ENCODE results near the gene MPL.

MPL gene

DNA sequence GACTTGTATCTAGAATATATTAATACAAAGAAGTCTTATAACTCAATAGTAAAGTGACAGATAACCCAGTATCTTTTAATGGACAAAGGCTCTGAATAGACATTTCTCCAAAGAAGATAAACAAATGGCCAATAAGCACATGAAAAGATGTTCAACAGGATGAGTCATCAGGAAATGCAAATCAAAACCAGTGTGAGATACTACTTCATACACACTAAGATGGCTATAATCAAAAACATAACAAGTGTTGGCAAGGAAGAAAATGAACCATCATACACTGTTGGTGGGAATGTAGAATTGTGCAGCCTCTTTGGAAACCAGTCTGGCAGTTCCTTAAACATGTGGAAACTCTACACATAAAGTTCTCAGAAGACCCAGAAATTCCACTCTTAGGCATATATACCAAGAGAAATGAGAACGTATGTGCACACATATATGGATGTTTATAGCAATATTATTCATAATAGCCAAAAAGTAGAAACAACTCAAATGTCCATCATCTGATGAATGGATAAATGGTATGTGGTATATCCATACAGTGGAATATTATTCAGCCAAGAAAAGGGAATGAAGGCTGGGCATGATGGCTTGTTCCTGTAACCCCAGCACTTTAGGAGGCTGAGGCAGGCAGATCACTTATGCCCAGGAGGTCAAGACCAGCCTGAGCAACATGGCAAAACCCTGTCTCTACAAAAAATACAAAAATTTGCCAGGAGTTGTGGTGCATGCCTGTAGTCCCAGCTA is 9.9 kb upstream of the MPL start:
- DNase-seq = no peak

DNA sequence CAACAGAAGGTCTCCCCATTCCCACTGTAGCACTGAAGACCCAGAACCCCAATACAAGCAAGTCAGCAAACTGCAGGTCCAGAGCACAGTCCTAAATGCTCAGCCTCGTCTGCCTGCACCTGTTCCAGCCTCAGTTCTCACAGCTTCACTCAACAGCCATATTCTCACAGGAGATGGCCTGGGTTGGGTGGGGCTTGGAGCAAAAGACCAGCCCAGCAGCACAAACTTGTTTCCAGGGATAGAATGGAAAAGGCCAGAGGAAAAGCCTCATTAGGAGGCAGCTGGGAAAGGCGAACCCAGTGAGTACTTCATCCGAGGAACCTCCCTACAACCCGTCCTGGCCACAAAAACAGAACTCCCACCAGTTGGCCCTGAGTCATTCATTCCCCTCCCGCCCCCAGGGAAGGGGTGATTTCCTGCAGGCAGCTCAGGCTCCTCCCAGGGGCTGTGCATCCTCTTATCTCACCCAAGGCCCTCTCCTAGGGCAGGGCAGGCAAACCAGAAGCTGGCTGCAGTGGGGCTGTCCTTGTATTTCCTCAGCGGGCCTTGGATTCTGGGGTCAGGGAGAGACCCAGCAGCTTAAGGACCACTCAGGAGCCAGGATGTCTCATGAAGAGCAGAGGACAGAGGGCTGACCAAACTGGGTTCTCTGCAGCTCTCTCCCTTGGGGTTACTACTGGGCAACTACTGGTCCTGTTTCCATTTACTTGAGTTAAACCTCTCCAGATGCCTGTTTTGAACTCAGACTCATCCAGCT is 7.4 kb upstream of the MPL start:
- DNase-seq = no peak

DNA sequence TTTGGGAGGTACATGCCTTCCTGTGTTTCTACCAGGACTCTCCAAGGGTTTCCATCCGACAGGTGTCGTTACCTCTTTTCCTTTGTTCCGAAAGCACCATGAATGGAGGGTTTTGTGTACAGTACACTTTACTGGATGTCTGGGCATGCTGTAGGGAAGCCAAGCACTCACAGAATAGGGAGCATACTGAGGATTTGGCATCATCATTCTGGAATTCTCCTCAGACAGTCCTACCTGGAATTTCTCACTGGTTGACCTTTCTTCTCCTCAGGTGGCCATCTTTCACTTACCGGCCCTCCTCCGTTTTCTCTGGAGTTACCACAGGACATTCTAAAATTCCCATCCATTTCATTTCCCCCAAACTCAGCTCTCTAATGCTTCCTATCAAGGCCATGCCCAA is 5.9 kb upstream of the MPL start:
- DNase-seq = no peak

DNA sequence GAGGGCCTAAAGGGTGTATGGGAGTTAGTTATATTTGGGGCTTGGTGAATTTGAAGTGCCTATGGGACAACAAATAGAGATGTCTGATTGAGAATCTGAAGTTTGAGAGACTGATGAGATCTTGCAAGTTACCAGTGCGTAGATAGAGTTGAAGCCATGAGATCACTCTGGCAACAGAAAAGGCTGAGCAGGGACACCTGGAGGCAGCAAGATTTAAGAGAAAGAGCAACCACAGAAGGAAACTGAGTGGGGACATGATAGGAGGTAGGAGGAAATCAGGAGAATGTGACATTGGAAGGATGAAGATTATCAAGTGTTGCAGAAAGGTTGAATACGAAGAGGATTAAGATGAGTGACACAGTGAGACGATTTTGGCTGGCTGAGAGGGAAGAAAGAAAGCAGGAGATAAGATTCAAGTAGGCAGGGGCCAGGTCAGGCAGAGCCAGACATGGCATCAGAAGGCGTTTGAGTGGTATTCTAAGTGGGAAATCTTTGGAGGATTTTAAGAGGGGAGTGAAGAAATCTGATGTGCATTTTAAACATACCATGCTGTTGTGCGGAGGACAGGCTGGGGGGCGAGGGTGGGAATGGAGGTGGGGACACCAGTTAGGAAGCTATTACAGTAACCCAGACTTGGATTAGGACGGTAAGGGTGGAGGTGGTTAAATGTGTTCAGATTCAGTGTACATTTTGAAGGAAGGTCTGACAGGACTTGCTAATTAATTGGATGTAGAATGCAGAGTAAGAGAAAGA is 3.0 kb upstream of the MPL start:
- DNase-seq = no peak

DNA sequence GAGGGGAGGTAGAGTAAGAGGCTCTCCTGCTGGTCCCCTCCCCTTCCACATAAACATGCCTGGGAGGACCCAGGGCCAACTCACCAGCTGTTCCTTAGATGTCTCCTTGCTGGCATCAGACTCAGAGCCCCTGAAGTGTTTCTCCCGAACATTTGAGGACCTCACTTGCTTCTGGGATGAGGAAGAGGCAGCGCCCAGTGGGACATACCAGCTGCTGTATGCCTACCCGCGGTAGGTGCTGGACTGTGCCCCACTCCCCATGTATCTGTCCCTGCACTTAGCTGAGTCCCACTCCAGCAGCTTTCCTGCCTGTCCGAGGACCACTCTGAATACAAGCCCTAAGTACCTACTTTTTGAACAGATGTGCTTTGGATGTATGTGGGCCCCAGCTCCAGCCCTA is 383 bp downstream of the MPL start:
- no peak for DNase-seq

DNA sequence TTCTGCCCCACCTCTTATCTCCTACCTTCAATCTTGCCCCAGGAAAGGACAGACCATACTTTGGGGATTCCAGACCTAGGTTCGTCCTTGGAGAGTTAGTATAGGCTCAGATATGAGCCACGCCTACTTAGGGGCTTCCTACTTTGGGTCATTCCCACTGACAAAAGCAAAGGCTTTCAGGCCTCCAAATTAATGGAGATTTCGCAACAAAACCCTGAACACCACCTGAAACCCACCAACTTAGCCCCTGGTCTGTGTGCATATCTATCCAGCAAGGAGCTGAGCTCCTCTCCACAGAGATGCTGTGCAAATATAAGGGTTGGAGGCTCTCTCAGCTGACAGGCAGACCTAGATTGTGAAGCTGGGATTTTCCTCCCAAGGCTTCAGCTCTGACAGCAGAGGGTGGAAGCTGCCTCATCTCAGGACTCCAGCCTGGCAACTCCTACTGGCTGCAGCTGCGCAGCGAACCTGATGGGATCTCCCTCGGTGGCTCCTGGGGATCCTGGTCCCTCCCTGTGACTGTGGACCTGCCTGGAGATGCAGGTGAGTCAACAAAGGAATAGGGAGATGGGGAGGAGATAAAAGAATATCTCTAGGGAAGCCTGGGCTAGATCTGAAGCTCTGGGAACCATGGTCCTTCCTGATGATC is 2.1 kb downstream of the MPL start:
- no peak for DNase-seq

DNA sequence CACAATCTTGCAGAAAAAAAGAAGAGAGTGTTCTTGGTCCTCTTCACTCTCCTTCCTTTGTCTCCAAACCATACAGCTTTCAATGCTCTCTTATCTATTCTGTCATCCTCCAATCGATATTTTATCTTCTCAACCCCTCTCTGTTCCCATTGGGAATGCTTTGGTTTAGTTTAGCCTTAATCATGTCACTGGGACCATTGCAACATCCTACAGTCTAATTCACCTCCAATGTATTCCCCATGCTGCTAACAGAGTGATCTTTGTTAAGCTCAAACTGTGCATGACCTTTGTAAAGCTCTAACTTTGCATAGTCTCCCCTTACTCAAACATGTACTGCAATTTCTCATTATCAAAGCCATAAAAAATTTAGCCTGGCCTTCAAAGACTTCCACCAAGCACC is 2.9 kb downstream of the MPL start:
- DNase-seq = no peak

DNA sequence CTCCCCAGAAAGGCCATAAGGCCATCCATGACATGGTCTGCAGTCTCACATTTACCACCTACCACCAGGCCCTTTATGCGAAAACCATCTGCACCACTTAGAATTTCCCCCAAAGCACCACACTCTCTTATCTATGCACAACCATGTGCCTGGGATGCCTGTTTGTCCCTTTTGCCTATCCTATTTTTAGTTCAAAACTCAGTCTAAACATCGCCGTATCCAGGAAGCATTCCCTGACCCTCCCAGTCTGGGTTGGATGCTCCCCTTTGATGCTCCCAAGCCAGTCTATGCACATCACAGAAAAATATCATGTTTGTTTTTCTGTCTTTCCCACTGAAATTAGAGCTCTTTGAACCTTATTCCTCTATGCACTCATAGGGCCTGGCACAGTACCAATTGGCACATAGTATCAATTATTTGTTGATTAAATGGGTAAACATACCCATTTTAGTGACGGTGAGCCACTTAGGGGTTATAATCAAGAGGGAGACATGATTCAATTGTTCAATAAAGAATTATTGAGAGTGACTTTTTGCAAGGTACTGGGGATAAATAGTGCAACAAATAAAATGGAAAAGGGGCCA is 6.7 kb downstream of the MPL start:
- DNase-seq = no peak

DNA sequence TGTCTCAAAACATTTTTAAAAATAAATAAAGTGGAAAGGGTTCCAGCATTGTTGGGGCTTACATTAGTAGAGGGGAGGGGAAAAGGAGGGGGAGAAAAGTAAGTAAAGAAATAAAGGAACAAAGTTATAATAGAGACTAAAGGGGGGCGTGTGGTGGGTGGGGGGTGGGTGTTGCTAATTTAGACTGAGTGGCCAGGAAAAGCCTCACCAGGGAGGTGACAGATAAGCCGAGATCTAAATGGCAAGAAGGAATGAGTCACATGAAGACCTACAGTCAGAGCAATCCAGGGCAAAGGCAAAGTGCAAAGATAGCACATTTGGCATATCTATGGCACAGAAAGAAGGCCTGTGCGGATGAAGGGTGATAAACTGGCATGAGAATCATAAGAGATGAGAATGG is 7.5 kb downstream of the MPL start:
- DNase-seq = no peak

DNA sequence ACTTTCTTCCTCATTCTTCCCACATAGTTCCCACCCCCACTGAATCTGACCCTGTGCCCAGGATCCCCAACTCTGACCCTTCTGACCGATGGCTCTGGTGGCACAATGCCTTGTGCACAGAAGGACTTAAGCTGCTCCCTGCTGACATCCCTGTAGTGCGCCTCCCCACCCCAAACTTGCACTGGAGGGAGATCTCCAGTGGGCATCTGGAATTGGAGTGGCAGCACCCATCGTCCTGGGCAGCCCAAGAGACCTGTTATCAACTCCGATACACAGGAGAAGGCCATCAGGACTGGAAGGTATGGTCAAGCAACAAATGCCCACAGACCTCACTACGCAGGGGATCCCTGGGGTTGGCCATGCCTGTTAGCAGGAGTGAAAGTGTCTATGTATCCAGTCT is 9.0 kb downstream of the MPL start:
- no peak for DNase-seq

DNA sequence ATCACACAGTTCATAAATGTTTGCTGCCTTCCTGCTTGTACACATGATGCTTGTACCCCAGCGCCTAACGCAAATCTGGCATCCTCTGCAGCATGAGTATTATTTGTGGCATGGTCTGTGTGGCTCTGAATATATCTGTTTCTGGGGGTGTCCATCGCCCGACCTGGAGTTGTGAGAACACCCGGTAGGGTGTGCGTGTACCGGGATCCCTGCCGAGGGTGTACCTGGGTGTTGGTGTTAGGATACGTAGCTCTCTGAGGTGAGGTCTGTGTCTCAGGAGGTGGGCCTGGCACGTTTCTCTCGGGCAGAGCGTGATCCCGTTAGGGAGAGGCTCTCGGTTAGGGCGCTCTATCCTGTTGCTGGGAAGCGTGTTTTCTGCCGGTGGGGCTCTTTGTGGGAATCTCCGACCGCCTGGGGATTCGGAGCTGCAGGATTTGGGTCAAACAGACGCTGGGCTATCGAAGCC is 10.8 kb downstream of the MPL start:
- no peak for DNase-seq

DNA sequence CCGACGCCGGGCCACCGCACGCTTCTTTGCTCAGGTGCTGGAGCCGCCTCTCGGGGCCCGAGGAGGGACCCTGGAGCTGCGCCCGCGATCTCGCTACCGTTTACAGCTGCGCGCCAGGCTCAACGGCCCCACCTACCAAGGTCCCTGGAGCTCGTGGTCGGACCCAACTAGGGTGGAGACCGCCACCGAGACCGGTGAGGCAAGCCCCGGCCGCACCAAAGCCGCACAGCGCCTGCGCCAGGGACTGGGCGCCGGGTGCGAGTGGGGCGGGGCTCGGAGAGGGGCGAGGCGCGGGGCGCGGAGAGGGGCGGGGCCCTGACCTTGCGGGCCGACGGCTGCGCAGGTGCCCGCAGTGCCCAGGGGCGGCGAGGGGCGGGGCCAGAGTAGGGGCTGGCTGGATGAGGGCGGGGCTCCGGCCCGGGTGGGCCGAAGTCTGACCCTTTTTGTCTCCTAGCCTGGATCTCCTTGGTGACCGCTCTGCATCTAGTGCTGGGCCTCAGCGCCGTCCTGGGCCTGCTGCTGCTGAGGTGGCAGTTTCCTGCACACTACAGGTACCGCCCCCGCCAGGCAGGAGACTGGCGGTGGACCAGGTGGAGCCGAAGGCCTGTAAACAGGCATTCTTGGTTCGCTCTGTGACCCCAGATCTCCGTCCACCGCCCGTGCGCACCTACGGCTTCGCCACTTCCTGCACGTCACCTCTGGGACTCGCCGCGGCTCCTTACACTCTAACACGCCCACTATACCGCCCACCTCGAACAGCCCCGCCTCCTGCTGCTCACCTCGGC is 11.4 kb downstream of the MPL start:
- no peak for DNase-seq

DNA sequence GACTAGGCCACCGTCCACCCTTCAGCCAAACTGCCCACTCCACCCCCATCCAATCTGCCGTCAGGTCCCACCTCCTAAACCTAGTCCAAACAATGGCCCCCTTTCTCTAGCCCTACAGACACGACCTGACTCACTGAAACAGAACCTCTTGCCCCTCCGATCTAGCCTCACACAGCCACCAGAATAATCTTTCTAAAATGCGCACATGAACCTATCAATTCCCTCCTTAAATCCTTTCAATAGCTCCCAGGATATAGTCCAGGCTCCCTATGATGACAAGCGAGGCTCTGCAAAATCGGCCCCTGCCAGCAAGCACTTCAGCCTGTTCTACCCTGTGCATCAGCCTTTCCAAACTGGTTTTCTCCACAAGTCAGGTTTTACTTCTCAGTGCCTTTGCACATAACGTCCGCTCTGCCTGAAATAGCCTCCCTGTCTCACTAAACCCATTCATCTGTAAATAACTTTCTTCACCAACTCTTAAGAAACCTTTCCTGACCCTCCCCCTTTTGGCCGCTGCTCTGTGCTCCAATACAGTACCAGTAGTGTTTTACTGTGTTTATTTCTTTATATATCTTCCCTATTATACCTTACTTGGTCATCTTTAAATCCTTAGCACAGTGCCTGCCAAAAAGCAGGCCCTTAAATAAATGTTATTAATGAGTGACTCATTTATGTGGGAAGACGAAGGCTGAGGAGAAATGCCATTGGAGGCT is 12.1 kb downstream of the MPL start:
- DNase-seq = no peak

DNA sequence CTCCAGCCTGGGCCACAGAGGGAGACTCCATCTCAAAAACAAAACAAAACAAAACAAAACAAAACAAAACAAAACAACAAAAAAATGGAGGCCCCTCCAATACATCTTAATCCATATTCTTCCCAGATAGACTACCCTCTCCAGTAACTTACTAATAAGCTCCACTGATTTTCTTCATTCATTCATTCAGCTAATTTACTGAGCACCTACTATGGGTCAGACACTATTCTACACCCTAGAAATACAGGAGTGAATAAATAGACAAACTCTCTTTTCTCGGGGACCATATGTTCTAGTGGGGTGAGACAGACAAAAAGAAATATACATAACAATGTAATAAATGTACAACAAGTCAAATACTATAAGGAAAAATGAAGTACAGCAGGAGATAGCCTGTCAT is 13.4 kb downstream of the MPL start:
- no peak for DNase-seq

DNA sequence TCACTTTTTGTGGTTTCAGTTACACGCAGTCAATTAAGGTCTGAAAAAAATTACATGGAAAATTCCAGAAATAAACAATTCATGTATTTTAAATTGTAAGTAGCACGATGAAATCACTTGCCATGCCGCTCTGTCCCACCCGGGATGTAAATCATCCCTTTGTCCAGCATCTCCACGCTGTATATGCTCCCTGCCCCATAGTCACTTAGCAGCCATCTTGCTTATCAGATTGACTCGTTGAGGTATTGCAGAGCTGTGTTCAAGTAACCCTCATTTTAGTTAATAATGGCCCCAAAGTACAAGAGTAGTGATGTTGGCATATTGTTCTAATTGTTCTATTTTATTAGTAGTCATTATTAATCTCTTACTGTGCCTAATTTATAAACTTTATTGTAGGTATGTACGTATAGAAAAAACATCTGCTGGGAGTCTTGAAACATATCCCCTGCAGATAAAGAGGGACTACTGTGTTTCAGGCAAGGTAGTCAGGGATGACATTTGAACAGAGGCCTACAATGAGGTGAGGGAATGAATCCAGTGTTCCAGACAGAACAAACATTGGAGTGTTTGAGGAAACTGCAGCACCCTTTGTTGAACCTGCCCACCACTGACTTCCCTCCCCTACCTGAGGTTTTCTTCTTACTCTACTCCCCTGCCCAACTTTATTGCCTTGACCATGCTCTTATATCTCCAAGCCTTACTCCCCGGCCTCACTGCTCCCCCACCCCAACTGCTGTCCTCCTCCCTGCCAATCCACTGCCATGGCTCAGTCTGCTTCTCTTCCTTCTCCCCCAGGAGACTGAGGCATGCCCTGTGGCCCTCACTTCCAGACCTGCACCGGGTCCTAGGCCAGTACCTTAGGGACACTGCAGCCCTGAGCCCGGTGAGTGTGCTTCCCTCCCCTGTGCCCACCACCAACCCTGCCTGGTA is 14.1 kb downstream of the MPL start:
- DNase-seq = no peak

DNA sequence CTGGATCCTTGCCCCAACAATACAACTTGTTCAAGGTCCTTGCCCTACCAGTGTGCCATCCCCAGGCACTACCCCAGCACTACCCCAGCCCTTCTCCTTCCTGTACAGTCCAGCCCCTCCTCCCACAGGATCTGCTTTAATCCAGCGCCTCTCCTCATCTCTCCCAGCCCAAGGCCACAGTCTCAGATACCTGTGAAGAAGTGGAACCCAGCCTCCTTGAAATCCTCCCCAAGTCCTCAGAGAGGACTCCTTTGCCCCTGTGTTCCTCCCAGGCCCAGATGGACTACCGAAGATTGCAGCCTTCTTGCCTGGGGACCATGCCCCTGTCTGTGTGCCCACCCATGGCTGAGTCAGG is 14.7 kb downstream of the MPL start:
- no peak for DNase-seq

DNA sequence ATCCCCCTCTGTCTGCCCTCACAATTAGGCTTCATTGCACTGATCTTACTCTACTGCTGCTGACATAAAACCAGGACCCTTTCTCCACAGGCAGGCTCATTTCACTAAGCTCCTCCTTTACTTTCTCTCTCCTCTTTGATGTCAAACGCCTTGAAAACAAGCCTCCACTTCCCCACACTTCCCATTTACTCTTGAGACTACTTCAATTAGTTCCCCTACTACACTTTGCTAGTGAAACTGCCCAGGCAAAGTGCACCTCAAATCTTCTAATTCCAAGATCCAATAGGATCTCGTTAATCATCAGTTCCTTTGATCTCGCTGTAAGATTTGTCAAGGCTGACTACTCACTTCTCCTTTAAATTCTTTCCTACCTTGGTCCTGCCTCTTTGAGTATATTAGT is 15.3 kb downstream of the MPL start:
- DNase-seq = no peak

DNA sequence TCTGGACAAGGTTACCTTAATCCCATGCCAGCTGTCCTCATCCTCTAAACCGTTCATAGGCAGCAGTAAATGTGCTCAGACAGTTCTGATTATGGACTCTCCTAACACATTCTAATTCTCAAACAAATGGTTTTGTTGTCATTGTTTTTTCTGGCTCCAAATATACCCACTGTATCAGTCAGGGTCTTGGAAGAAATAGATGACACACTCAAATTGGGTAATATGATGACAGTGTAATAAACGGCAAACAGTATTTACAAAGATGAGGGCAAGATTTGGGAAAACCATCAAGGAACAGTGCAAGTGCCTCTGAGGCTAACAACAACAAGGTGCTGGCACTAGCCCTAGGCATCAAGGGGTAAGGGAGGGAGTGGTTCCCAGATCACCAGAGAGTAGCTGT is 16.9 kb downstream of the MPL start:
- DNase-seq = no peak

DNA sequence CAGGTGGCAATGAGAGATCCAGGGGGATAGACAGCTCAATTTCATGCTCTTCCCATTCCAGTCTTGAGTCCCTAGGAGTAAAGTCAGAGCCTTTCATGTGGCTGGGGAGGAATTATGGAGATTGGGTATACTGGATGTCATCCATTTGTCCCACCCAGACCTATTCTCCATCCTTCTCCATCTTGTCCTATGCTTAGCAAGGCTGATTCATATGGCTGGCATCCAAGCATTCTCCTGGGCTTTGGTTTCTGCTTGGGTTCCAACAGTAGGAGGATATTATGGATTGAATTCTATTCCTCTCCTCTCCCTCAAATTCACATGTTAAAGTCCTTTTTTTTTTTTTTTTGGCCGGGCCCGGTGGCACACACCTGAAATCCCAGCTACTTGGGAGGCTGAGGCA is 17.3 kb downstream of the MPL start:
- no peak for DNase-seq

DNA sequence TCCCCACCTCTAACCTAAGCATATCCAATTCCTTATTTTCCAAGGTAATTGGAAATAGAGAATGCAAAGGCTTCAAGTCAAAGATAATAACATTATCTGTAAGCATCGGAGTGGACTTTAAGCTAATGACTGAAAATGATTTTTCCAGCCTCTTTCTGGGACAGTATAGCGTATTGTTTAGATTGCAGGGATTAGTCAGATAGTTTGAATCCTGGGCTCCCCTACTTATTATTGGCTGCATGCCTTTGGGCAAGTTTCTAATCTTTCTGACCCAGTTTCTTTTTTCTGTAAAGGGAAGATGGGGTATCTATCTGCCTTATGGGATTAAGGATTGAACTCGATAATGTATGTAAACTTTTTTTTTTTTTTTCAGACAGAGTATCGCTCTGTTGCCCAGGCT is 19.6 kb downstream of the MPL start:
- DNase-seq = no peak

All from NCI-H1694 (cell line).